IgD-negative memory B cell (primary cell): Measurements from ENCODE around the gene PITPNC1. TPM values are rescaled to one million over a fixed set of nuclear protein-coding genes. Genes with fewer than 3 reads are reported as not detected.
"Not testable (repeated sequence)": the region's sequence is repeated elsewhere in the genome, so short reads cannot be mapped to it uniquely, and the experiment has no call there.

Experiments used
- H3K27ac Mint-ChIP-seq, 3 donors: one replicate each; pipeline ENCODE4 v1.8.0; 2020 to 2022; ENCODE audit warnings: mild to moderate bottlenecking in 3 of 3, mixed read lengths in 3 of 3, moderate library complexity in 1 of 3
- H3K27me3 Mint-ChIP-seq: one replicate; pipeline ENCODE4 v1.8.0; 2021; ENCODE audit warnings: mixed read lengths
- H3K36me3 Mint-ChIP-seq: one replicate; pipeline ENCODE4 v1.8.0; 2020; ENCODE audit warnings: mild to moderate bottlenecking, mixed read lengths
- H3K4me1 Mint-ChIP-seq, 3 donors: one replicate each; pipeline ENCODE4 v1.8.0; 2020 to 2022; ENCODE audit warnings: mixed read lengths in 3 of 3, mild to moderate bottlenecking in 1 of 3
- H3K4me3 Mint-ChIP-seq, 4 donors: one replicate each; pipeline ENCODE4 v1.8.0; 2020 to 2022; ENCODE audit warnings: mild to moderate bottlenecking in 4 of 4, mixed read lengths in 4 of 4, moderate library complexity in 3 of 4
- H3K9me3 Mint-ChIP-seq, 3 donors: one replicate each; pipeline ENCODE4 v1.8.0; 2020 to 2021; ENCODE audit warnings: mixed read lengths in 3 of 3, mild to moderate bottlenecking in 1 of 3
- polyA plus RNA-seq: library from polyadenylated mRNA; unstranded; fragments of 300-500 nt; fragmentation: Illumina TruSeq; gene quantifications from one replicate; pipeline ENCODE4 v1.2.3, GENCODE V29; 2021

Gene PITPNC1
- polyA plus RNA-seq, 1 donor from 2014 or later: 26.0 TPM

DNA sequence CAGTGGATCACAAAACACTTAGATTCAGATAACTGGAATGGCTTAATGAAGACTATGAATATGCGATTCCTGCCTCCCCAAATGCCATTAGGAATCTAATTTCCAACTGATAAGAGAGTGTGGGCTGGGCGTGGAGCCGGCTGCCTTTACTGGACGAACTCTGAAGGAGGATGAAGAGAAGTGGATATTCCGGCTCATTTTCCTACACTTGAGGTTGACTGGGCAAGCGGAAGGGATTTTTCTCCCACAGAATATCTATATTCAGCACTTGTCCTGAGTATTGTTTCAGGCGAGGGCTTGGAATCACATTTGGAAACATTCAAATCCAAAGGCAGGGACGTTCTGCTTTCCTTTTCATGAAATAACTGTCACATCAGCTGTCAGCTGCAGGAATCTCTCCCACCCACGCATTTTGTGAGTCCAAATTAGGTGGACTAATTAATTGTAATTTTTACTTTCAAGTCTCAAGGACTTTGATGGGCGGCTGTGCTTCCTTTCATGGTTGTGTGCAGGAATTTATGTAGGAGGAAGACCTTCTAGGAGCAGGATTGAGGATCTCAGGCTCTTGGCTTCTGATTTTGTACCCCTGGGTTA lies 138.5 kb downstream of the PITPNC1 start:
- Mint-ChIP-seq H3K27me3 (peaks cover 6% of the 10 kb centered on the region), H3K4me3 (peak overlapping the region in 1 of 4 donors; percentile 68), H3K27ac (peak overlapping the region in 1 of 3 donors; percentile 57), H3K9me3 (peaks cover 0 to 8% (median 3%) of the 10 kb centered on the region in 3 donors), H3K36me3 (peaks cover 9% of the 10 kb centered on the region), H3K4me1 (peaks cover 13 to 27% (median 25%) of the 10 kb centered on the region in 3 donors)

DNA sequence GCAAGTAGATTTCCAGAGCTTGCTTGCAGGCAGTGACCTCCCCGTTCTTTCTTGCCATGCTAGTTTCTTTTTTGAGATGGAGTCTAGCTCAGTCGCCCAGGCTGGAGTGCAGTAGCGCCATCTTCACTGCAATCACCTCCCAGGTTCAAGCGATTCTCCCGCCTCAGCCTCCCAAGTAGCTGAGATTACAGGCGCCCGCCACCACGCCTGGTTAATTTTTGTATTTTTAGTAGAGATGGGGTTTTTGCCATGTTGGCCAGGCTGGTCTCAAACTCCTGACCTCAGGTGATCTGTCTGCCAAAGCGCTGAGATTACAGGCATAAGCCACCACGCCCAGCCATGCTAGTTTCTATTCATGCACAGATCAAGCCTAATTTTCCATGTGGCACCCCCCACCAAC lies 139.5 kb downstream of the PITPNC1 start:
- not testable (repeated sequence) for H3K36me3 Mint-ChIP-seq, H3K9me3 Mint-ChIP-seq, H3K27me3 Mint-ChIP-seq, H3K27ac Mint-ChIP-seq
- Mint-ChIP-seq H3K4me3 (peak overlapping the region in 1 of 4 donors; percentile 41), H3K4me1 (peaks cover 18 to 27% (median 27%) of the 10 kb centered on the region in 3 donors)

GRCh38 chr17:67517325-67517724 lies 140.2 kb downstream of the PITPNC1 start:
- H3K36me3 Mint-ChIP-seq: peaks cover 9% of the 10 kb centered on the region
- peaks cover 0 to 8% (median 3%) of the 10 kb centered on the region in 3 donors for H3K9me3 Mint-ChIP-seq
- peaks cover 6% of the 10 kb centered on the region for H3K27me3 Mint-ChIP-seq
- H3K4me3 Mint-ChIP-seq: no peak overlapping the region
- peak overlapping the region in 1 of 3 donors; percentile 3 for H3K27ac Mint-ChIP-seq
- H3K4me1 Mint-ChIP-seq: peaks cover 18 to 27% (median 27%) of the 10 kb centered on the region in 3 donors

- Mint-ChIP-seq H3K4me1 (peaks cover 15 to 26% (median 24%) of the 10 kb centered on the region in 3 donors), H3K9me3 (peaks cover 0 to 8% (median 3%) of the 10 kb centered on the region in 3 donors), H3K36me3 (peaks cover 7% of the 10 kb centered on the region)
These were observed 141.8 kb downstream of the PITPNC1 start for GRCh38 chr17:67518876-67519275.

DNA sequence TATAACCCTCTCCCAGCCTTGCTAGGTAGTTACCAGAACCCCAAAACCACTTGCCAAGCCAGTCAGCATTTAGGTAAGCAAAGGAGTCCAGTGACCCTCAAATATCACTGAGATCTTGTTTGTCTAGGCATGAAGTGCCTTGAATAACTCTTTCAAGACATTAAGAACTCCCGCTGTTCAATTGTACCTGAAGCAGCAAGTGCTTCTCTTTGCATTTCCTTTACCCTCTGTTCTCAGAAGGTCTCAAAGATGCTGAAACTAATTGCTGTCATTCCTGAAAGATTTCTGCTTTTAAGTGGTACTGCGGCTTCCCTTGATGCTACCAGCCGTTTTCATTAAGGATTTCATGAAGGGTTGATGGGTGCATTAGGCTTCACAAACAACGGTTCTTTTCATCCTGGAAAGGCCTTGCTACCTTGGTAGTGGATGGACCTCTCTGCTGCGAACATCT lies 142.7 kb downstream of the PITPNC1 start:
- Mint-ChIP-seq H3K27ac (no peak overlapping the region), H3K4me1 (peaks cover 11 to 23% (median 20%) of the 10 kb centered on the region in 3 donors), H3K9me3 (peaks cover 0 to 8% (median 3%) of the 10 kb centered on the region in 3 donors), H3K36me3 (peaks cover 6% of the 10 kb centered on the region), H3K27me3 (peaks cover 4% of the 10 kb centered on the region), H3K4me3 (peak overlapping the region in 1 of 4 donors; percentile 20)

More at GRCh38 chr17:67518876-67519275, 141.8 kb downstream of the PITPNC1 start:
- Mint-ChIP-seq H3K27ac (no peak overlapping the region), H3K4me3 (no peak overlapping the region), H3K27me3 (peaks cover 5% of the 10 kb centered on the region)

- Mint-ChIP-seq H3K9me3 (peaks cover 0 to 8% (median 3%) of the 10 kb centered on the region in 3 donors), H3K36me3 (peaks cover 6% of the 10 kb centered on the region), H3K27ac (no peak overlapping the region), H3K4me1 (peaks cover 6 to 17% (median 15%) of the 10 kb centered on the region in 3 donors), H3K27me3 (peaks cover 4% of the 10 kb centered on the region), H3K4me3 (peak overlapping the region in 3 of 4 donors; percentile 19 to 43 (median 38))
These were observed 143.3 kb downstream of the PITPNC1 start for GRCh38 chr17:67520252-67520906.

DNA sequence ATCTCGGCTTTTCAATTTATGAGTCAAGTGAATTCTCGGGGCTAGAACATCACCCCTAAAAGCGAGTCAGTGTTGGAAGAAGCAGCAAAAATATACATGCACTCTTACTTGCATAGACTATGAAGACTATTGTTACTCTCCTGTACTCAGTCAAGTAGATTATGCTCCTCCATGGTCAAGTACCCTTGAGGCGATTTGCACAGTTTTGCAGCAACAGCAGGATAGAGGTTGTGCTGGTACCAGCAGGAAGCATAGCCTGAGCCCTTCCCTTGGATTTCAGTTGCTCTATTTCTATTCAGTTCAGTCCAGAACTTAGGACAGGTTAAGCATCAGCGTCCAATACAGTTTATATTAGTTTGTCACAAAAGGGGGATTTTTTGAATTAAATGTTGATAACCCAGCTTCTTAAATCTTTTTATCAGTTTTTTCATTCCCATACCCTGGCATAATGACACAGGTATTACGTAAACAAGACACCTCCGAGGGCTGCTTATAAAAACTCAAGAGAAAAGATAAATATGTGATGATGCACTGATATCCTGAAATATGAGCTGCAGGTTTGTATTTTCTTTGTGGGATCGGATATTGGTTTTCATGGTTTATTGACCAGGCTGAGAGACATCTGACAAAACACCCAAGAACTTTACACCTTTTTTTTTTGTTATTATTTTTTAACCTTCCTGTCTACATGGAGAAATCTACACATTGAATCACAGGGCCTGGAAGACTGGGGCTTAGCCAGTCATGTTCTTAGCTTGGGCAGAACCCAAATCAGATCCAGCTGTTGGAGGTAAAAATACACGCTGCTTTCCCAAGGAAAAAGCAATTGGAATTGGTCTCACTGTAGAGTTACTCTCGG lies 144.1 kb downstream of the PITPNC1 start:
- Mint-ChIP-seq H3K4me3 (no peak overlapping the region), H3K9me3 (peaks cover 0 to 8% (median 3%) of the 10 kb centered on the region in 3 donors), H3K36me3 (peaks cover 8% of the 10 kb centered on the region), H3K27ac (no peak overlapping the region), H3K4me1 (peaks cover 6 to 14% (median 11%) of the 10 kb centered on the region in 3 donors), H3K27me3 (peaks cover 4% of the 10 kb centered on the region)

DNA sequence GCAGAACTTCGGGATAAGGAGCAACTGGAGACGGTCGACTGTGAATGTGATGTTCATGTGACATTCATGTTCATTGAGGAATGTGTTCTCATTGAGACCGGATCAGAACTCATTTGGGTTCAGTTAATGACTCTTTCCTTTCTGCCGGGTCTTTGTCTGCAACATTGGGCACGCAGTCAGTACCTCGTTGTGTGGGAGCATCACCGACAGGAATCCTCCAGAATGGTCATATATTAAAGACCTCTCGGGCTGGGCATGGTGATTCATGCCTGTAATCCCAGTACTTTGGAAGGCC lies 144.6 kb downstream of the PITPNC1 start:
- Mint-ChIP-seq H3K4me3 (no peak overlapping the region), H3K36me3 (peaks cover 8% of the 10 kb centered on the region), H3K9me3 (peaks cover 0 to 8% (median 3%) of the 10 kb centered on the region in 3 donors), H3K4me1 (peaks cover 6 to 14% (median 11%) of the 10 kb centered on the region in 3 donors), H3K27ac (no peak overlapping the region), H3K27me3 (peaks cover 4% of the 10 kb centered on the region)

GRCh38 chr17:67523101-67523500 lies 146.0 kb downstream of the PITPNC1 start:
- H3K36me3 Mint-ChIP-seq: peaks cover 7% of the 10 kb centered on the region
- H3K9me3 Mint-ChIP-seq: no peaks in the 10 kb centered on the region
- H3K4me1 Mint-ChIP-seq: peaks cover 6 to 17% (median 11%) of the 10 kb centered on the region in 3 donors
- no peak overlapping the region for H3K4me3 Mint-ChIP-seq
- peak overlapping the region in 1 of 3 donors; percentile 32 for H3K27ac Mint-ChIP-seq
- H3K27me3 Mint-ChIP-seq: peaks cover 4% of the 10 kb centered on the region

DNA sequence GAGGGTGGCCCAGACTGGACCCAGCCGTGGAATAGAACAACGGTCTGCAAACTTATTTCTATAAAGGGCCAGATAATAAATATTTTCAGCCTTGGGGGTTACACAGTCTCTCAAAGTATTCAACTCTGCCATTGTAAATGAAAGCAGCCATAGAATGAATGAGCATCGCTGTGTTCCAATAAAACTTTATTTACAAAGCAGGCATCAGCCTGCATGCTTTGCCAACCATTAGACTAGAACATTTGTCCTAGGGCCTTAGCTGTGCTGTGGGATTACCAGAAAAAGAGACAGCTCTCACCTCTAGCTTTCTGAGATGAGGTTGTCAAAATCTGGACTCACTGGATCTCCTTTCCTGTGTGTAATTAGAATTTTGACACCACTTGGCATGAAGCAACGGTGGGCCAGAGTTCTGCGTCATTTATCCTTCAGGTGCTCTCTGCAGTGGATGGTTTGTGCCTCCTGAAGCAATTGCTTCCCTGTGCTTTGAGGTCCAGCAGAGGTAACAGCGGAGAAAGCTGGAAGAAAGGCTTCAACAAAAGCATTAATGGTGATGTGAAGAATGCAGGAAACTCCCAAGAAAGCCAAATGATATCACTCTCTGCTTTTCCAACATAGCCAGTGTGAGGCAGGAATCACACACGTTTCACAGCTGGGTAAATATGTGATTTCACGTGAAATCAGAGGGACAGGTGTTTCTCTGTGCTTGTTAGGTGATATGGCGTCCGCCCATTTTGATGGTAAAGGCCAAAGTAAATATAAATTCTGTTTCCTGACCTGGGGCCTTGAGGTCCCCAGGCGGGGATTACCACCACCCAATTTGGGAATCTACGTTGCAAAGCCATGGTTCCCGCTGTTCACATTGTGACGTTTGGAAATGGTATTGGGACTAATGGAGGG lies 148.4 kb downstream of the PITPNC1 start:
- Mint-ChIP-seq H3K4me1 (peaks cover 6 to 9% (median 8%) of the 10 kb centered on the region in 3 donors), H3K27ac (no peak overlapping the region), H3K27me3 (no peaks in the 10 kb centered on the region), H3K36me3 (peaks cover 3% of the 10 kb centered on the region), H3K9me3 (no peaks in the 10 kb centered on the region), H3K4me3 (no peak overlapping the region)

- H3K36me3 Mint-ChIP-seq: peaks cover 3% of the 10 kb centered on the region
- peaks cover 0 to 13% (median 10%) of the 10 kb centered on the region in 3 donors for H3K4me1 Mint-ChIP-seq
- no peaks in the 10 kb centered on the region for H3K9me3 Mint-ChIP-seq
- peak overlapping the region in 1 of 3 donors; percentile 59 for H3K27ac Mint-ChIP-seq
- H3K27me3 Mint-ChIP-seq: no peaks in the 10 kb centered on the region
- H3K4me3 Mint-ChIP-seq: no peak overlapping the region
These were observed 149.6 kb downstream of the PITPNC1 start for GRCh38 chr17:67526700-67527099.

DNA sequence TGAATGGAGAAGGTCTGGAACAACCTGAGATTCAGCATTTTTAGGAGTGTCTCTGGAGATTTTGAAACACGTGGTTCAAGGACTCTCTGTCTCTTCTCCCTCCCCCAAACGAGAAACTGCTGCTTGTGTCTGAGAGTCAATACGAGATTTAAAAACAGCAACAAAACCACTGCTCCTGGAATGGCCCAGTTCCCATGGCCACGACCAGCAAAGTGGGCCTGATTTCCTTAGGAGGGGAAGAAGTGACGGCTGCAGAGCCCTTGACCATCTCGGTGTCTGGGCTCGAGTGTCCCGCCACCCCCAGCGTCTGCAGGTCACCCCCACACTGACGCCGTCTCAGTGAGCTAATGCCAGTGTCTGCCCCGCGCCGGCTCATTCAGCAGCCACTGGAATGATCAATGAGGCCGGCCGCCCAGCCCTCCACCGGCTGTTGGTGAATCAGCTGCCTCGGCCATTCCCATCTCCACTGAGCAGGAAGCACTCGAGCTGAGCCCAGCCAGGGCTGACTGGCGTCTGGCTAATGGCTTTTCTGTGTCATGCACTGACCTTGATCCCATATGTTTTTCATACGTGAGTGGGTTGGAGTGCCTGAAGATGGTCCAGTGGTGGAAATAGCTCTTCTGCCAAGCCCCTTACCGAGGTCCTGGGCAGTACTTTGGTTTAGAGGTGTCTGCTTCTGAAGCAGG lies 151.8 kb downstream of the PITPNC1 start:
- Mint-ChIP-seq H3K4me1 (peaks cover 0 to 15% (median 11%) of the 10 kb centered on the region in 3 donors), H3K4me3 (no peak overlapping the region)

DNA sequence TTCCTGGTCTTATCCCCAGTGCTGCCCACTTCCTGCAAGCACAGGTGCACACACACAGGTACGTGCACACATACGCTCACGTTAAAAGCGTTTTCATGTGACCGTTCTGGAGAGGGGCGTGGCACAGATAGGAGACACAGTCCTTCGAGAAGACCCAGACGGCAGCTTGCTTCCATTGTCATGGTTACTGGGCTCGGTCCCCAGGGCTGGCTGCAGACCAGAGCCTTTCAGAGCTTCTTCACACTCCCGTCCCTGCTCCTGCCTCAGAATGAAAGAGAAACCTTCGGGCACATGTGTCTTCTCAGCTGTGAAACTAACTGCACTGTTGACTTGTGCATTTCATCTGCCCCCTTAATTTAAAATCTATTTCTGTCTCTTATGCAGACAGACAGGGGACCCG lies 154.2 kb downstream of the PITPNC1 start:
- H3K27ac Mint-ChIP-seq: no peak overlapping the region
- peaks cover 3% of the 10 kb centered on the region for H3K36me3 Mint-ChIP-seq
- peaks cover 3 to 15% (median 12%) of the 10 kb centered on the region in 3 donors for H3K4me1 Mint-ChIP-seq
- H3K4me3 Mint-ChIP-seq: peak overlapping the region in 3 of 4 donors; percentile 38 to 92 (median 76)
- H3K27me3 Mint-ChIP-seq: no peaks in the 10 kb centered on the region
- H3K9me3 Mint-ChIP-seq: no peaks in the 10 kb centered on the region

More for the DNA sequence above, 151.8 kb downstream of the PITPNC1 start:
- Mint-ChIP-seq H3K36me3 (peaks cover 4% of the 10 kb centered on the region), H3K27ac (no peak overlapping the region), H3K9me3 (no peaks in the 10 kb centered on the region), H3K27me3 (no peaks in the 10 kb centered on the region)
